Keratinocyte (primary cell): ENCODE results near the gene BEST1.

Experiments used
- EZH2 ChIP-seq: IDR thresholded peaks from one replicate; pipeline ENCODE4 v1.6.1; 2012; ENCODE audit warnings: inconsistent platforms, mild to moderate bottlenecking, low read length, moderate library complexity
- TF ChIP-seq, protein P1 (sequence below), 3 experiments: IDR thresholded peaks in 1 of 3; conservative IDR thresholded peaks in 1 of 3; optimal IDR thresholded peaks in 1 of 3; 2 replicates in 2 of 3; 3 replicates in 1 of 3; pipeline versions ENCODE3 to v1.5.1; 2011; ENCODE audit warnings: low read length in 3 of 3, mild to moderate bottlenecking in 3 of 3, moderate library complexity in 2 of 3, control low read depth in 1 of 3, inconsistent platforms in 1 of 3; ENCODE audit not compliant: insufficient read depth in 2 of 3; ENCODE audit errors: extremely low read depth in 1 of 3

DNA sequence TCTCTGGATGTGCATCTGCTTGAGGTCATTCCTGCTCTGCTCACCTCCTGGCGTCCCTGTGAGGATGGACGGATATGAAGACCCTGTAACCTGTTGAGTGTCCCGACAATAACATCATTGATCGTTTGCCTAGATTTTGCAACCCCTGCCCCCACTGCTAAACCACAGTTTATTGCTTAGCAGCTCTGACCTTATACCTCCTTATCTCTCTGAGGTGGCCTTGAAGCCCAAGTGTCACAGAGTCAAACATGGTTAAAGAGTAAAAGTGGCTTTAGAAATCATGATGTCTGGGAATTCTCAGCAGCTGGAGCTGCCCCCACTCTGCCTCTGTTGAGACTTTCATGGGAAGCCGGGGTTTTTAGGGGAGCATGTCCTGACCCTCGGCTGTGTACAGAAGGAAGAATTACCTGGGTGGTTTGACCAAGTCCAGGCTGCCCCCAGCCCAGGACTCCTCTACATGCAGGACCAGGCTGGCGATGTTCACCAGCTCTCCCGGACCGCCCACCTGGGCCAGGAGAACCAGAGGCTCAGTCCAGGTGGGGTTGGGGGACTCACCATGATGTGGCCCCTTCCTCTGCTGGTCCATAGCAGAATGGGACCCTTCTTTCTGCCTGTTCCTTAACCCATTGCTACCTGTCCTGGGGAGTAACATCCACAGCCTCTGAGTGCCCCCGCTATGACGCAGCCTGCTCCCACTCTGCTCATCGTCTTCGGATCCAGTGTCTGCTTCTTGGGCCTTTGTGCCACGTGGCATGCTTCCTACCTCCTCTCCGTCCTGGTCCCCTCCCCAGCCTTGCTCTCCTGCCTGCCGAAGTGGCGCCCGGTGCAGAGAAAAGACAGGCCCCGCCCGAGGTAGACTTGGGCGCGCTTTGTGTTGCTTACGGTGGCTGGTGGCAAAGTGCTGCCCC, 50.6 kb downstream of the BEST1 start:
- TF ChIP-seq, protein P1, sequence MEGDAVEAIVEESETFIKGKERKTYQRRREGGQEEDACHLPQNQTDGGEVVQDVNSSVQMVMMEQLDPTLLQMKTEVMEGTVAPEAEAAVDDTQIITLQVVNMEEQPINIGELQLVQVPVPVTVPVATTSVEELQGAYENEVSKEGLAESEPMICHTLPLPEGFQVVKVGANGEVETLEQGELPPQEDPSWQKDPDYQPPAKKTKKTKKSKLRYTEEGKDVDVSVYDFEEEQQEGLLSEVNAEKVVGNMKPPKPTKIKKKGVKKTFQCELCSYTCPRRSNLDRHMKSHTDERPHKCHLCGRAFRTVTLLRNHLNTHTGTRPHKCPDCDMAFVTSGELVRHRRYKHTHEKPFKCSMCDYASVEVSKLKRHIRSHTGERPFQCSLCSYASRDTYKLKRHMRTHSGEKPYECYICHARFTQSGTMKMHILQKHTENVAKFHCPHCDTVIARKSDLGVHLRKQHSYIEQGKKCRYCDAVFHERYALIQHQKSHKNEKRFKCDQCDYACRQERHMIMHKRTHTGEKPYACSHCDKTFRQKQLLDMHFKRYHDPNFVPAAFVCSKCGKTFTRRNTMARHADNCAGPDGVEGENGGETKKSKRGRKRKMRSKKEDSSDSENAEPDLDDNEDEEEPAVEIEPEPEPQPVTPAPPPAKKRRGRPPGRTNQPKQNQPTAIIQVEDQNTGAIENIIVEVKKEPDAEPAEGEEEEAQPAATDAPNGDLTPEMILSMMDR (optimal IDR thresholded peaks at IDR 0.05 in 1 of 3, IDR thresholded peaks at IDR 0.05 in 1 of 3, conservative IDR thresholded peaks at IDR 0.05 in 1 of 3; ENCODE audit: extremely low read depth in 1 of 3, insufficient read depth in 2 of 3, low read length in 3 of 3) = no peak
- no peak for TF ChIP-seq EZH2
